Neural cell (in vitro differentiated cells): ENCODE results near the gene ZNF853.

Experiments
- CTCF ChIP-seq: fragments of 450-650 bp; IDR thresholded peaks from 2 replicates; pipeline ENCODE4 v1.5.1; 2014; ENCODE audit warnings: antibody characterized with exemption, mild to moderate bottlenecking, moderate library complexity; ENCODE audit not compliant: poor library complexity, severe bottlenecking
- EP300 ChIP-seq: fragments of 450-650 bp; conservative IDR thresholded peaks from 2 replicates; pipeline ENCODE4 v1.6.1; 2014; ENCODE audit warnings: antibody characterized with exemption, mild to moderate bottlenecking, moderate library complexity; ENCODE audit not compliant: poor library complexity, severe bottlenecking
- EZH2 ChIP-seq: fragments of 200-600, 300-800 bp; shearing (Covaris generic), sonication (generic); IDR thresholded peaks from 2 replicates; pipeline ENCODE4 v1.6.1; 2014; ENCODE audit warnings: antibody characterized with exemption, low read length, borderline replicate concordance, mild to moderate bottlenecking; ENCODE audit not compliant: insufficient read depth, poor library complexity, severe bottlenecking
- POLR2AphosphoS5 ChIP-seq: IDR thresholded peaks from 2 replicates; pipeline ENCODE4 v1.6.1; 2012
- REST ChIP-seq: IDR thresholded peaks from 2 replicates; pipeline ENCODE4 v1.6.1; 2012; ENCODE audit warnings: borderline replicate concordance
- TAF1 ChIP-seq: IDR thresholded peaks from 2 replicates; pipeline ENCODE4 v1.6.1; 2012; ENCODE audit warnings: low read depth

GRCh38 chr7:6600093-6600492 is 15.3 kb upstream of the ZNF853 start:
- TF ChIP-seq EP300 (no peak), CTCF (no peak), TAF1 (no peak), POLR2AphosphoS5 (no peak), EZH2 (no peak), REST (no peak)
